ENCODE measurements around the gene FYCO1. TPM values are rescaled to one million over a fixed set of nuclear protein-coding genes. Genes with fewer than 3 reads are reported as not detected.

The FYCO1 gene
- polyA plus RNA-seq, 1 donor (not counting 4 experiments of a cell fraction or from before 2014, with no cell fraction given): 6.1 TPM

GRCh38 chr3:46024131-46024530 is 28.5 kb upstream of the FYCO1 start:
- Histone ChIP-seq H3K9me1 (ENCODE audit: control insufficient read depth, extremely low read depth, insufficient read depth, low read length) (no peaks in the 10 kb centered on the region), H3K4me2 (ENCODE audit: control insufficient read depth, extremely low read depth, insufficient read depth, low read depth, low read length) (no peak overlapping the region), H3K79me2 (ENCODE audit: control insufficient read depth, insufficient read depth, low read length) (no peaks in the 10 kb centered on the region), H3K4me1 (ENCODE audit: control insufficient read depth, extremely low read depth, insufficient read depth, low read length) (no peaks in the 10 kb centered on the region), H4K20me1 (ENCODE audit: control insufficient read depth, extremely low read depth, insufficient read depth, low read length) (no peaks in the 10 kb centered on the region), H3K36me3 (ENCODE audit: control insufficient read depth in 2 of 2, extremely low read depth in 1 of 2, insufficient read depth in 2 of 2, low read length in 2 of 2) (no peaks in the 10 kb centered on the region), H3K27ac (ENCODE audit: control insufficient read depth, insufficient read depth, low read length) (no peak overlapping the region), H3K9ac (ENCODE audit: control insufficient read depth, extremely low read depth, insufficient read depth, low read length) (no peak overlapping the region), H3K4me3 (ENCODE audit: control insufficient read depth in 2 of 3, extremely low read depth in 1 of 3, insufficient read depth in 2 of 3, low read depth in 1 of 3, low read length in 3 of 3) (no peak overlapping the region), H3K27me3 (ENCODE audit: control insufficient read depth, extremely low read depth, insufficient read depth, low read length) (no peaks in the 10 kb centered on the region), H3K9me3 (ENCODE audit: control insufficient read depth, low read depth, low read length) (no peaks in the 10 kb centered on the region), H2AFZ (ENCODE audit: control insufficient read depth, low read length) (no peak overlapping the region)
- dilution Hi-C loops (cut with MboI; ENCODE audit: extremely low pct_ligation_motif_present, low sequenced_read_pairs): no loop called here
- TF ChIP-seq EZH2 (IDR thresholded peaks at IDR 0.05; ENCODE audit: low read length): no peak
- TF ChIP-seq, protein P1, sequence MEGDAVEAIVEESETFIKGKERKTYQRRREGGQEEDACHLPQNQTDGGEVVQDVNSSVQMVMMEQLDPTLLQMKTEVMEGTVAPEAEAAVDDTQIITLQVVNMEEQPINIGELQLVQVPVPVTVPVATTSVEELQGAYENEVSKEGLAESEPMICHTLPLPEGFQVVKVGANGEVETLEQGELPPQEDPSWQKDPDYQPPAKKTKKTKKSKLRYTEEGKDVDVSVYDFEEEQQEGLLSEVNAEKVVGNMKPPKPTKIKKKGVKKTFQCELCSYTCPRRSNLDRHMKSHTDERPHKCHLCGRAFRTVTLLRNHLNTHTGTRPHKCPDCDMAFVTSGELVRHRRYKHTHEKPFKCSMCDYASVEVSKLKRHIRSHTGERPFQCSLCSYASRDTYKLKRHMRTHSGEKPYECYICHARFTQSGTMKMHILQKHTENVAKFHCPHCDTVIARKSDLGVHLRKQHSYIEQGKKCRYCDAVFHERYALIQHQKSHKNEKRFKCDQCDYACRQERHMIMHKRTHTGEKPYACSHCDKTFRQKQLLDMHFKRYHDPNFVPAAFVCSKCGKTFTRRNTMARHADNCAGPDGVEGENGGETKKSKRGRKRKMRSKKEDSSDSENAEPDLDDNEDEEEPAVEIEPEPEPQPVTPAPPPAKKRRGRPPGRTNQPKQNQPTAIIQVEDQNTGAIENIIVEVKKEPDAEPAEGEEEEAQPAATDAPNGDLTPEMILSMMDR (optimal IDR thresholded peaks at IDR 0.05 in 1 of 3, IDR thresholded peaks at IDR 0.05 in 1 of 3, conservative IDR thresholded peaks at IDR 0.05 in 1 of 3; ENCODE audit: extremely low read depth in 1 of 3, insufficient read depth in 2 of 3, low read length in 3 of 3): no peak
- DNase-seq (ENCODE audit: low read depth, low spot score): no peak
- FAIRE-seq: no peak

DNA sequence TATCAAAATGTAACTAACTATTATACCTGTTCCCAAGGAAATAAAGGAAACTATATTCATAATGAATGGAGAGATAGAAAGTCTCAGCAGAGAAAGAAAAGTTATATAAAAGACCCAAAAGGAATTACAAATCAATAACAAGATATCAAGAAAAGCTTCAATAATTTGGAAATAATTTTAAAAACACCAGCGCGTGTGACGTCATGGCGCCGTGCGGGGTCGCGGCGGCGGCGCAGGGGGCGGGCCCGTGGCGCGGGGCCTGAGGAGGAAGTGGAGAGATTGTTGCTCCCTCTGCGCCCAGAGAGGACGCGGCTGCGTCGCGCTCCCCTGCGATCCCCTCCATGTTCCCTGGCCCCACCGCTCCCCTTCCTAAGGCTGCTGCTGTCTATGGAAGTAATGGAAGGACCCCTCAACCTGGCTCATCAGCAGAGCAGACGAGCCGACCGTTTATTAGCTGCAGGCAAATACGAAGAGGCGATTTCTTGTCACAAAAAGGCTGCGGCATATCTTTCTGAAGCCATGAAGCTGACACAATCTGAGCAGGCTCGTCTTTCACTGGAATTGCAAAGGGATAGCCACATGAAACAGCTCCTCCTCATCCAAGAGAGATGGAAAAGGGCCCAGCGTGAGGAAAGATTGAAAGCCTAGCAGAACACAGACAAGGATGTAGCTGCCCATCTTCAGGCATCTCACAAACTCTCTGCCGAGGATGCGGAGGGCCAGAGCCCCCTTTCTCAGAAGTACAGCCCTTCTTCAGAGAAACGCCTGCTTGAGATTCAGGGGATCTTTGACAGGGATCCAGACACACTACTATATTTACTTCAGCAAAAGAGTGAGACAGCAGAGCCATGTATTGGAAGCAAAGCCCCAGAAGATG is 27.5 kb upstream of the FYCO1 start:
- TF ChIP-seq, protein P1 (optimal IDR thresholded peaks at IDR 0.05 in 1 of 3, IDR thresholded peaks at IDR 0.05 in 1 of 3, conservative IDR thresholded peaks at IDR 0.05 in 1 of 3; ENCODE audit: extremely low read depth in 1 of 3, insufficient read depth in 2 of 3, low read length in 3 of 3): no peak
- TF ChIP-seq EZH2 (IDR thresholded peaks at IDR 0.05; ENCODE audit: low read length): no peak
- no peaks in the 10 kb centered on the region for H3K36me3 ChIP-seq (ENCODE audit: control insufficient read depth in 2 of 2, extremely low read depth in 1 of 2, insufficient read depth in 2 of 2, low read length in 2 of 2)
- H3K79me2 ChIP-seq (ENCODE audit: control insufficient read depth, insufficient read depth, low read length): no peaks in the 10 kb centered on the region
- no peaks in the 10 kb centered on the region for H3K9me3 ChIP-seq (ENCODE audit: control insufficient read depth, low read depth, low read length)
- no peak overlapping the region for H3K9ac ChIP-seq (ENCODE audit: control insufficient read depth, extremely low read depth, insufficient read depth, low read length)
- no peak overlapping the region for H3K4me2 ChIP-seq (ENCODE audit: control insufficient read depth, extremely low read depth, insufficient read depth, low read depth, low read length)
- FAIRE-seq (no peak), DNase-seq (ENCODE audit: low read depth, low spot score) (no peak)
- H3K27ac ChIP-seq (ENCODE audit: control insufficient read depth, insufficient read depth, low read length): no peak overlapping the region
- no peak overlapping the region for H2AFZ ChIP-seq (ENCODE audit: control insufficient read depth, low read length)
- H3K27me3 ChIP-seq (ENCODE audit: control insufficient read depth, extremely low read depth, insufficient read depth, low read length): no peaks in the 10 kb centered on the region
- no peaks in the 10 kb centered on the region for H4K20me1 ChIP-seq (ENCODE audit: control insufficient read depth, extremely low read depth, insufficient read depth, low read length)
- no peaks in the 10 kb centered on the region for H3K4me1 ChIP-seq (ENCODE audit: control insufficient read depth, extremely low read depth, insufficient read depth, low read length)
- no peaks in the 10 kb centered on the region for H3K9me1 ChIP-seq (ENCODE audit: control insufficient read depth, extremely low read depth, insufficient read depth, low read length)
- no peak overlapping the region for H3K4me3 ChIP-seq (ENCODE audit: control insufficient read depth in 2 of 3, extremely low read depth in 1 of 3, insufficient read depth in 2 of 3, low read depth in 1 of 3, low read length in 3 of 3)
- dilution Hi-C loops (cut with MboI; ENCODE audit: extremely low pct_ligation_motif_present, low sequenced_read_pairs): no loop called here
